Spleen (tissue), 7 donors: ENCODE data around the gene RGS1.

Experiments used
- POLR2A ChIP-seq, 3 donors: fragments of 450-650 bp; IDR thresholded peaks; one replicate each; pipeline ENCODE4 v1.5.1; 2017; ENCODE audit warnings: antibody characterized with exemption in 3 of 3, mild to moderate bottlenecking in 1 of 3
- POLR2AphosphoS5 ChIP-seq, 3 donors: sonication (generic); formaldehyde crosslinking; IDR thresholded peaks; one replicate each; pipeline ENCODE4 v1.5.1; 2017; ENCODE audit warnings: antibody characterized with exemption in 3 of 3
- TF ChIP-seq, protein P1 (sequence below), 11 experiments: fragments of 200-600 bp in 7 of 11; fragments of 450-650 bp in 4 of 11; sonication (generic) in 4 of 11; IDR thresholded peaks in 8 of 11; conservative IDR thresholded peaks in 3 of 11; 1 replicate in 7 of 11; 2 replicates in 4 of 11; pipeline versions ENCODE4 v1.4.0 to v1.8.0; 2016 to 2021; ENCODE audit warnings: antibody characterized with exemption in 11 of 11, inconsistent platforms in 4 of 11, mild to moderate bottlenecking in 1 of 11
- donor health status: DM: no; HTN: no; CAD: no; lungs with moderate emphysema.
- donor health status: DM: no; HTN: no; CAD: no.
- donor health status: DM: no; HTN: no; CAD: no.

DNA sequence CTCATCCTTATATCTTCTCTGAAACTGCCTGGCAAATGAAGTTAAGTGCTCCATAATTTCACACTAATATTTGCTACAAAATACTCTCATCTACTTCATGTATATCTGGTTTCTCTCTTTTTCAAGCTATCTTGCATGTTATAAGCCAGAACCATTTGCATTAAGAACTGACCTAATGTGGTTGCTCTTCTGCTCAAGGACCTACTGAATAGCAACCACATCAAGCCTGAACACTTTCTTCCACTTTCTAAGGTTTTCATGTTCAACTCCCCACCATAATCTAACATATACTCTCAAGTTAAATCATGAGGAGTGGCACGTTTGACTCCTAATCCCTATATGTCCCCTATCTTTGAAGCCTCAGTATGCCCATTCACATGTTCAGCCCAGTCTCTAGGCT lies 27.2 kb downstream of the RGS1 start:
- TF ChIP-seq, protein P1, sequence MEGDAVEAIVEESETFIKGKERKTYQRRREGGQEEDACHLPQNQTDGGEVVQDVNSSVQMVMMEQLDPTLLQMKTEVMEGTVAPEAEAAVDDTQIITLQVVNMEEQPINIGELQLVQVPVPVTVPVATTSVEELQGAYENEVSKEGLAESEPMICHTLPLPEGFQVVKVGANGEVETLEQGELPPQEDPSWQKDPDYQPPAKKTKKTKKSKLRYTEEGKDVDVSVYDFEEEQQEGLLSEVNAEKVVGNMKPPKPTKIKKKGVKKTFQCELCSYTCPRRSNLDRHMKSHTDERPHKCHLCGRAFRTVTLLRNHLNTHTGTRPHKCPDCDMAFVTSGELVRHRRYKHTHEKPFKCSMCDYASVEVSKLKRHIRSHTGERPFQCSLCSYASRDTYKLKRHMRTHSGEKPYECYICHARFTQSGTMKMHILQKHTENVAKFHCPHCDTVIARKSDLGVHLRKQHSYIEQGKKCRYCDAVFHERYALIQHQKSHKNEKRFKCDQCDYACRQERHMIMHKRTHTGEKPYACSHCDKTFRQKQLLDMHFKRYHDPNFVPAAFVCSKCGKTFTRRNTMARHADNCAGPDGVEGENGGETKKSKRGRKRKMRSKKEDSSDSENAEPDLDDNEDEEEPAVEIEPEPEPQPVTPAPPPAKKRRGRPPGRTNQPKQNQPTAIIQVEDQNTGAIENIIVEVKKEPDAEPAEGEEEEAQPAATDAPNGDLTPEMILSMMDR (IDR thresholded peaks at IDR 0.05 in 8 of 11, conservative IDR thresholded peaks at IDR 0.05 in 3 of 11) = no peak
- no peak for TF ChIP-seq POLR2A (IDR thresholded peaks at IDR 0.05)
- TF ChIP-seq POLR2AphosphoS5 (IDR thresholded peaks at IDR 0.05) = no peak
